Measurements from ENCODE around the gene ZNF277. TPM values are rescaled to one million over a fixed set of nuclear protein-coding genes. Genes with fewer than 3 reads are reported as not detected.

The ZNF277 gene
- polyA plus RNA-seq, 1 donor (not counting 4 experiments of a cell fraction or from before 2014, with no cell fraction given): 20.2 TPM

- no peaks in the 10 kb centered on the region for H3K9me1 ChIP-seq (ENCODE audit: control insufficient read depth, extremely low read depth, insufficient read depth, low read length)
- no peaks in the 10 kb centered on the region for H3K4me1 ChIP-seq (ENCODE audit: control insufficient read depth, extremely low read depth, insufficient read depth, low read length)
- H3K4me3 ChIP-seq (ENCODE audit: control insufficient read depth in 2 of 3, extremely low read depth in 1 of 3, insufficient read depth in 2 of 3, low read depth in 1 of 3, low read length in 3 of 3): no peak overlapping the region
- no peaks in the 10 kb centered on the region for H3K79me2 ChIP-seq (ENCODE audit: control insufficient read depth, insufficient read depth, low read length)
- dilution Hi-C loops (cut with MboI; ENCODE audit: extremely low pct_ligation_motif_present, low sequenced_read_pairs): no loop called here
- H2AFZ ChIP-seq (ENCODE audit: control insufficient read depth, low read length): no peak overlapping the region
- no peak for DNase-seq (ENCODE audit: low read depth, low spot score)
- no peak overlapping the region for H3K27ac ChIP-seq (ENCODE audit: control insufficient read depth, insufficient read depth, low read length)
- no peak overlapping the region for H3K4me2 ChIP-seq (ENCODE audit: control insufficient read depth, extremely low read depth, insufficient read depth, low read depth, low read length)
- FAIRE-seq: no peak
- H3K27me3 ChIP-seq (ENCODE audit: control insufficient read depth, extremely low read depth, insufficient read depth, low read length): no peaks in the 10 kb centered on the region
- H3K9me3 ChIP-seq (ENCODE audit: control insufficient read depth, low read depth, low read length): no peaks in the 10 kb centered on the region
- H3K36me3 ChIP-seq (ENCODE audit: control insufficient read depth in 2 of 2, extremely low read depth in 1 of 2, insufficient read depth in 2 of 2, low read length in 2 of 2): peaks cover 4 to 6% of the 10 kb centered on the region in 2 experiments
- H3K9ac ChIP-seq (ENCODE audit: control insufficient read depth, extremely low read depth, insufficient read depth, low read length): no peak overlapping the region
- TF ChIP-seq CTCF (optimal IDR thresholded peaks at IDR 0.05 in 1 of 3, IDR thresholded peaks at IDR 0.05 in 1 of 3, conservative IDR thresholded peaks at IDR 0.05 in 1 of 3; ENCODE audit: extremely low read depth in 1 of 3, insufficient read depth in 2 of 3, low read length in 3 of 3): no peak
- TF ChIP-seq EZH2 (IDR thresholded peaks at IDR 0.05; ENCODE audit: low read length): no peak
- H4K20me1 ChIP-seq (ENCODE audit: control insufficient read depth, extremely low read depth, insufficient read depth, low read length): no peaks in the 10 kb centered on the region
Observed at GRCh38 chr7:112338786-112339185, 132.3 kb downstream of the ZNF277 start.

- no peak for FAIRE-seq
- no peak overlapping the region for H3K27ac ChIP-seq (ENCODE audit: control insufficient read depth, insufficient read depth, low read length)
- no peaks in the 10 kb centered on the region for H3K79me2 ChIP-seq (ENCODE audit: control insufficient read depth, insufficient read depth, low read length)
- no peaks in the 10 kb centered on the region for H3K4me1 ChIP-seq (ENCODE audit: control insufficient read depth, extremely low read depth, insufficient read depth, low read length)
- TF ChIP-seq CTCF (optimal IDR thresholded peaks at IDR 0.05 in 1 of 3, IDR thresholded peaks at IDR 0.05 in 1 of 3, conservative IDR thresholded peaks at IDR 0.05 in 1 of 3; ENCODE audit: extremely low read depth in 1 of 3, insufficient read depth in 2 of 3, low read length in 3 of 3): no peak
- TF ChIP-seq EZH2 (IDR thresholded peaks at IDR 0.05; ENCODE audit: low read length): no peak
- peaks cover 4% of the 10 kb centered on the region in 2 experiments for H3K36me3 ChIP-seq (ENCODE audit: control insufficient read depth in 2 of 2, extremely low read depth in 1 of 2, insufficient read depth in 2 of 2, low read length in 2 of 2)
- H3K9ac ChIP-seq (ENCODE audit: control insufficient read depth, extremely low read depth, insufficient read depth, low read length): no peak overlapping the region
- dilution Hi-C loops (cut with MboI; ENCODE audit: extremely low pct_ligation_motif_present, low sequenced_read_pairs): no loop called here
- H2AFZ ChIP-seq (ENCODE audit: control insufficient read depth, low read length): no peak overlapping the region
- no peak for DNase-seq (ENCODE audit: low read depth, low spot score)
- H3K4me3 ChIP-seq (ENCODE audit: control insufficient read depth in 2 of 3, extremely low read depth in 1 of 3, insufficient read depth in 2 of 3, low read depth in 1 of 3, low read length in 3 of 3): no peak overlapping the region
- H3K9me1 ChIP-seq (ENCODE audit: control insufficient read depth, extremely low read depth, insufficient read depth, low read length): no peaks in the 10 kb centered on the region
- H3K27me3 ChIP-seq (ENCODE audit: control insufficient read depth, extremely low read depth, insufficient read depth, low read length): no peaks in the 10 kb centered on the region
- no peaks in the 10 kb centered on the region for H3K9me3 ChIP-seq (ENCODE audit: control insufficient read depth, low read depth, low read length)
- H3K4me2 ChIP-seq (ENCODE audit: control insufficient read depth, extremely low read depth, insufficient read depth, low read depth, low read length): no peak overlapping the region
- no peaks in the 10 kb centered on the region for H4K20me1 ChIP-seq (ENCODE audit: control insufficient read depth, extremely low read depth, insufficient read depth, low read length)
Observed at GRCh38 chr7:112341464-112341863, 135.0 kb downstream of the ZNF277 start.
